VCaP (cell line): Measurements from ENCODE around the gene CRK.
A peak's percentile ranks its signal among the peaks of the same experiment; 100 is the strongest.
"Not testable (repeated sequence)": the region's sequence is repeated elsewhere in the genome, so short reads cannot be mapped to it uniquely, and the experiment has no call there.

Experiments used
- H3K27ac ChIP-seq: fragments of 450-650 bp; 2 replicates; pipeline ENCODE4 v1.5.1; 2017
- TF ChIP-seq, protein P1 (sequence below): fragments of 450-650 bp; conservative IDR thresholded peaks from 2 replicates; pipeline ENCODE4 v1.5.1; 2017; ENCODE audit warnings: mild to moderate bottlenecking, moderate library complexity

The CRK gene

DNA sequence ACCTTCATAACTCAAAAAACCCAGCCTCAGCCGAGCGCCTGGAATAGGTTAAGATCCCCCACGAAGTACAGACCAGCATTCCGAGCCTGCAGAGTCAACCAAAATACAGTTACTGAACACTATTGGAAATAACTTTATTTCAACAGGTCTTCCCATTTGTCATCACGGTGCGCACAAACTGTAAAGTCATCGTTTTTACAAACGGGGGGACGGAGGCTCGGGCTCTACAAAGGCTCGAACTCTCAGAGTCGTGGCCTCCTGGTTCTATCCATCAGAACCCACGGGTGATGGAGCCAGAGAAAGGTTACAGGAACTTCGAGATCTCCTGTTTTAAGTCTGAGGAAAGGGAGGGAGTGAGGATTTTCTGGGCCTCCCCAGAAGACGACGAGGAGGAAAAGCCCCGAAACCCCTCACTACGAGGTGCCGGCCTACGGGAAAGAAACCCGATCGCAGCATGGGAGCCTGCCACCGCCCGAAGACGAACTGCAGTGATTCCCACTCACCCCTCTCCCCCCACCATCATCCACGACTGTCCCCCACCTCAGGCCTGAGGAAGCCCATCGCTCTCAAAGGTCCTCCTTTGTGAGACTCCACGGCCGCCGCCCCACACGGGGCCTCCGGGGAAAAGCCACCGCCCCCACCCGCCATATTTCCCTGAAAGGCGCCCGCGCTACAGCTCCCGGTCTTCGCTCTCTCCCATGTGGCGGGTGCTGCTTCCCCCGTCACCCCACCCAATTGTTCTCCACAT lies 56.9 kb downstream of the CRK start:
- TF ChIP-seq, protein P1, sequence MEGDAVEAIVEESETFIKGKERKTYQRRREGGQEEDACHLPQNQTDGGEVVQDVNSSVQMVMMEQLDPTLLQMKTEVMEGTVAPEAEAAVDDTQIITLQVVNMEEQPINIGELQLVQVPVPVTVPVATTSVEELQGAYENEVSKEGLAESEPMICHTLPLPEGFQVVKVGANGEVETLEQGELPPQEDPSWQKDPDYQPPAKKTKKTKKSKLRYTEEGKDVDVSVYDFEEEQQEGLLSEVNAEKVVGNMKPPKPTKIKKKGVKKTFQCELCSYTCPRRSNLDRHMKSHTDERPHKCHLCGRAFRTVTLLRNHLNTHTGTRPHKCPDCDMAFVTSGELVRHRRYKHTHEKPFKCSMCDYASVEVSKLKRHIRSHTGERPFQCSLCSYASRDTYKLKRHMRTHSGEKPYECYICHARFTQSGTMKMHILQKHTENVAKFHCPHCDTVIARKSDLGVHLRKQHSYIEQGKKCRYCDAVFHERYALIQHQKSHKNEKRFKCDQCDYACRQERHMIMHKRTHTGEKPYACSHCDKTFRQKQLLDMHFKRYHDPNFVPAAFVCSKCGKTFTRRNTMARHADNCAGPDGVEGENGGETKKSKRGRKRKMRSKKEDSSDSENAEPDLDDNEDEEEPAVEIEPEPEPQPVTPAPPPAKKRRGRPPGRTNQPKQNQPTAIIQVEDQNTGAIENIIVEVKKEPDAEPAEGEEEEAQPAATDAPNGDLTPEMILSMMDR, result no peak
- H3K27ac ChIP-seq, result peak overlapping the region; percentile 97

DNA sequence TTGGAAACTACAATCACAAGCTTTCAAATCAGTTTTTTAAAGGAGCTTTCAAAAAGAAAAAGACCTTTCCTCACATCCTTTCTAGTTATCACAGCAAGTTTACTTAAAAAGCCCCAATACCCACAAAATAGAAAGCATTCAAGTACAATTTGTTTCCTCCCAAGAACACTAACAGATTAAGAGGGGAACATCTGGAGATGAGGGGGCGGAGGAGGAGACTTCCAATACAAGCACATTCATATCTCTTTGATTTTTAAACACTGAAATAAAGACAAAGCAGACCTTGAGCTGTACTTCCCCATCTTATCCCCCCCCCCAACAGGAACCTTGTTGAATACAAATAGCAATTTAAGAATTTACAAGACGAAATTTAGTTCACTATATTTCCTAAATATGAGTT lies 58.0 kb downstream of the CRK start:
- TF ChIP-seq, protein P1, result no peak
- peak overlapping the region; percentile 97; the same call in 1 of the 2 replicates for H3K27ac ChIP-seq

GRCh38 chr17:1395876-1396665 lies 60.0 kb downstream of the CRK start:
- not testable (repeated sequence) for H3K27ac ChIP-seq

- TF ChIP-seq, protein P1, result no peak
- H3K27ac ChIP-seq, result 0 out of 2 replicates have a peak overlapping the region, but pooled peaks have one; percentile 1
Measured at GRCh38 chr17:1391577-1391976, 64.5 kb downstream of the CRK start.

- peak overlapping the region; percentile 1; the same call in 1 of the 2 replicates for H3K27ac ChIP-seq
Measured at GRCh38 chr17:1390432-1391367, 65.3 kb downstream of the CRK start.

DNA sequence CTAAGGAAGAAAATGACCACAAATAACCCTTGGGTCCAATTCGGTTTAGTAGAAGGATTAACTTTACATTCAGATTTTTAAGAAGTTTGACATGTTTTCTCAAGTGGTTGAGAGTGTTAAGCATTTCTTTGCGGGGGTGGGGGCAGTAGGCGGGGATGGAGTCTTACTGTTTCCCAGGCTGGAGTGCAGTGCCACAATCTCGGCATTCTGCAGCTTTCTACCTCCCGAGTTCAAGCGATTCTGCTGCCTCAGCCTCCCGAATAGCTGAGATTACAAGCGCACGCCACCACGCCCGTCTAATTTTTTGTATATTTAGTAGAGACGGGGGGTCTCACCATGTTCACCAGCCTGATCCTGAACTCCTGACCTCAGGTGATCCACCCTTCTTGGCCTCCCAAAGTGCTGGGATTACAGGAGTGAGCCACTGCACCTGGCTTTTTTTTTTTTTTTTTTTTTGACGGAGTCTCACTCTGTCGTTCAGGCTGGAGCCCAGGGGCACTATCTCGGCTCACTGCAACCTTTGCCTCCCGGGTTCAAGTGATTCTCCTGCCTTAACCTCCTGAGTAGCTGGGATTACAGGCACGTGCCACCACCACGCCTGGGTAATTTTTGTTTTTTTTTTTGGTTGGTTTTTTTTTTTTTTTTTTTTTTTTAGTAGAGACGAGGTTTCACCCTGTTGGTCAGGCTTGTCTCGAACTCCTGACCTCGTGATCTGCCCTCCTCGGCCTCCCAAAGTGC lies 68.4 kb downstream of the CRK start:
- H3K27ac ChIP-seq, result not testable (repeated sequence)

More at GRCh38 chr17:1390432-1391367, 65.3 kb downstream of the CRK start:
- TF ChIP-seq, protein P1, result no peak

- H3K27ac ChIP-seq, result not testable (repeated sequence)
Measured at GRCh38 chr17:1386675-1387190, 69.3 kb downstream of the CRK start.

DNA sequence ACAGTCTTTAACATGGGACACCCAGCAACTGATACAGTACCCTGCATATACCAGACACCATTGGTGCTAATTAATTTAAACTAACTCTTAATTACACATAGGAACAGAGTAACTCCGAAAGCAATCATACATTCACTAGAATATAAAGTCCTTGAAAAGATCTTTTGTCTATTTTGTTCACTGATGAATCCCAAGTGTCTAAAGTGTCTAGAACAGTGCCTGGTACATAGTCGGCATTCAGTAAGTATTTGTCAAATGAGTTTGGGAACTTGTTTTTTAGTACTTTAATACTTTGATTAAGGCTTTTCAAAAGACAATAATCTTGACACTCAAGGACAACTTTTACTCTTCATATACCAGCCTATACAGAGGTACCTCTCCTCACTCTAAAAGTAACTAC lies 69.8 kb downstream of the CRK start:
- no peak overlapping the region for H3K27ac ChIP-seq
- TF ChIP-seq, protein P1, result no peak
